NT2/D1 (cell line): Measurements from ENCODE around the gene LITAFD.
A peak's percentile ranks its signal among the peaks of the same experiment; 100 is the strongest.
"Not testable (repeated sequence)": the region's sequence is repeated elsewhere in the genome, so short reads cannot be mapped to it uniquely, and the experiment has no call there.

ENCODE experiments used
- DNase-seq: peaks from one replicate; pipeline ENCODE4 v3.0.0-alpha.2; 2011; ENCODE audit warnings: low read depth, low spot score
- H3K27me3 ChIP-seq: 2 replicates; pipeline ENCODE4 v1.6.0; 2011; ENCODE audit warnings: mild to moderate bottlenecking; ENCODE audit not compliant: insufficient read length, insufficient read depth
- H3K36me3 ChIP-seq: 2 replicates; pipeline ENCODE4 v1.6.1; 2011; ENCODE audit warnings: mild to moderate bottlenecking, low read length, mixed read lengths; ENCODE audit not compliant: insufficient read depth, insufficient read length
- H3K4me1 ChIP-seq: 2 replicates; pipeline ENCODE4 v1.5.1; 2011; ENCODE audit not compliant: insufficient read depth, insufficient read length
- H3K4me3 ChIP-seq: 2 replicates; pipeline ENCODE4 v1.5.1; 2011; ENCODE audit warnings: low read depth; ENCODE audit not compliant: insufficient read length
- H3K9ac ChIP-seq: 2 replicates; pipeline ENCODE4 v1.6.0; 2011; ENCODE audit warnings: low read depth; ENCODE audit not compliant: insufficient read length
- H3K9me3 ChIP-seq: 2 replicates; pipeline ENCODE4 v1.5.1; 2011; ENCODE audit warnings: mild to moderate bottlenecking, low read length; ENCODE audit not compliant: insufficient read depth
- SUZ12 ChIP-seq: IDR thresholded peaks from 2 replicates; pipeline ENCODE4 v1.6.1; 2011; ENCODE audit not compliant: insufficient read length, insufficient read depth; ENCODE audit errors: extremely low read depth
- YY1 ChIP-seq: IDR thresholded peaks from 2 replicates; pipeline ENCODE4 v1.6.1; 2011; ENCODE audit not compliant: insufficient read length, insufficient read depth
- ZNF274 ChIP-seq: IDR thresholded peaks from 2 replicates; pipeline ENCODE4 v1.6.1; 2011; ENCODE audit warnings: mild to moderate bottlenecking, low read depth, low read length

LITAFD gene

GRCh38 chr16:8872071-8872470 is 10.1 kb upstream of the LITAFD start:
- TF ChIP-seq YY1 (no peak), SUZ12 (no peak), ZNF274 (no peak)
- Histone ChIP-seq H3K9ac (no peak overlapping the region), H3K27me3 (no peaks in the 10 kb centered on the region), H3K4me3 (no peak overlapping the region), H3K4me1 (peaks cover 3% of the 10 kb centered on the region), H3K9me3 (no peaks in the 10 kb centered on the region), H3K36me3 (no peaks in the 10 kb centered on the region)
- DNase-seq: no peak

GRCh38 chr16:8872967-8873865 is 8.9 kb upstream of the LITAFD start:
- peaks cover 6% of the 10 kb centered on the region for H3K4me1 ChIP-seq
- TF ChIP-seq SUZ12: no peak
- no peak for TF ChIP-seq ZNF274
- no peak for TF ChIP-seq YY1
- H3K4me3 ChIP-seq: no peak overlapping the region
- no peak overlapping the region for H3K9ac ChIP-seq
- no peaks in the 10 kb centered on the region for H3K9me3 ChIP-seq
- DNase-seq: no peak
- no peaks in the 10 kb centered on the region for H3K36me3 ChIP-seq
- H3K27me3 ChIP-seq: no peaks in the 10 kb centered on the region

GRCh38 chr16:8873866-8874195 is 8.3 kb upstream of the LITAFD start:
- not testable (repeated sequence) for H3K27me3 ChIP-seq, H3K36me3 ChIP-seq, H3K4me3 ChIP-seq, H3K9me3 ChIP-seq, H3K9ac ChIP-seq, DNase-seq, H3K4me1 ChIP-seq

- Histone ChIP-seq H3K4me1 (peaks cover 8% of the 10 kb centered on the region), H3K9me3 (no peaks in the 10 kb centered on the region), H3K36me3 (no peaks in the 10 kb centered on the region), H3K27me3 (no peaks in the 10 kb centered on the region), H3K4me3 (no peak overlapping the region), H3K9ac (no peak overlapping the region)
- DNase-seq: no peak
- no peak for TF ChIP-seq ZNF274
Observed at GRCh38 chr16:8874388-8874787, 7.8 kb upstream of the LITAFD start.

GRCh38 chr16:8875317-8875716 is 6.8 kb upstream of the LITAFD start:
- H3K4me1 ChIP-seq, H3K9me3 ChIP-seq, H3K27me3 ChIP-seq, H3K36me3 ChIP-seq, DNase-seq, H3K9ac ChIP-seq, H3K4me3 ChIP-seq: not testable (repeated sequence)

- Histone ChIP-seq H3K9me3 (no peaks in the 10 kb centered on the region), H3K9ac (peak overlapping the region; percentile 15), H3K36me3 (no peaks in the 10 kb centered on the region), H3K27me3 (no peaks in the 10 kb centered on the region), H3K4me1 (peaks cover 5% of the 10 kb centered on the region), H3K4me3 (no peak overlapping the region)
- no peak for DNase-seq
- TF ChIP-seq SUZ12: no peak
- no peak for TF ChIP-seq ZNF274
- no peak for TF ChIP-seq YY1
Observed at GRCh38 chr16:8877894-8878522, 4.1 kb upstream of the LITAFD start.

- peak overlapping the region; percentile 15 for H3K9ac ChIP-seq
- DNase-seq: no peak
- no peak overlapping the region for H3K4me3 ChIP-seq
- no peaks in the 10 kb centered on the region for H3K27me3 ChIP-seq
- H3K9me3 ChIP-seq: no peaks in the 10 kb centered on the region
- no peak for TF ChIP-seq SUZ12
- H3K4me1 ChIP-seq: peaks cover 5% of the 10 kb centered on the region
- no peaks in the 10 kb centered on the region for H3K36me3 ChIP-seq
Observed at GRCh38 chr16:8878523-8878911, 3.6 kb upstream of the LITAFD start.
